ENCODE results near the gene CLEC20A.
"Not testable (repeated sequence)": the region's sequence is repeated elsewhere in the genome, so short reads cannot be mapped to it uniquely, and the experiment has no call there.

Gene CLEC20A

GRCh38 chr1:178529364-178530036, 32.7 kb upstream of the CLEC20A start:
- DNase-seq (ENCODE audit: low read depth in 2 of 2, low spot score in 1 of 2) = no peak

- DNase-seq (ENCODE audit: low read depth in 2 of 2, low spot score in 1 of 2) = no peak
These were observed 32.2 kb upstream of the CLEC20A start for GRCh38 chr1:178528953-178529335.

DNA sequence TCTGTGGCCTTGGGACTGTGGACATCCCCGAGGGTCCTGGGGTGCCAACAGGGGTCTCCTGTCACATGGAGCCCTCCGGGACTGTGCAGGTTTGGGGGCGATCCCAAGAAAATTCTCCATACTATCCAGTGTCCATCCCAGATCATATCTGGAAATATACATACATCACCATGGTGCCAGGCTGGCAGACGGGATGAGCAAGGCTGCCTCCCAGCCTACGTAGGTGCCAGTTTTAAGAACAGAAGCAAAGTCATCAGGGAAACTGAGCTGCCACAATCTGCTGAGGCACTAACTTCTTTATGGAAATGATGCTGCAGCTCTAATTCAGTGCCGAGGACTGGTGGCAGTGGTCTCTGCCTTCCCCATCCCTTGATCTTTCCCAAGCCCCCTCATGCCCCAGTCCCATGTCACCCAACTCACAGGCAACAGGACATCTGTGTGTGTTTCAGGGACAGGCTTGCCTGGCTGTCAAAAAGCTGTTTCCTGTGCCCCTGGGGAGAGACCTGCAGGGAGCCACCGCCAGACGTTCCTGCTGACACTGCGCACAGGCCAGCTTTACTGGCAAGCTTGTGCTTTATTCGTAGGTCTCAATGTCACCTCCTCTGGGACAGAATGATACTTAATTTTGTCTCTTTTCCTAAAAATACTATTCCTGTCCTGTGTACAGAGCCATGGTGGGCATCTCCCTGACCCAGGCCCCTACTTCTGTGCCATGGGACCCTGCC, 31.6 kb upstream of the CLEC20A start:
- no peak for DNase-seq (ENCODE audit: low read depth in 2 of 2, low spot score in 1 of 2)

DNA sequence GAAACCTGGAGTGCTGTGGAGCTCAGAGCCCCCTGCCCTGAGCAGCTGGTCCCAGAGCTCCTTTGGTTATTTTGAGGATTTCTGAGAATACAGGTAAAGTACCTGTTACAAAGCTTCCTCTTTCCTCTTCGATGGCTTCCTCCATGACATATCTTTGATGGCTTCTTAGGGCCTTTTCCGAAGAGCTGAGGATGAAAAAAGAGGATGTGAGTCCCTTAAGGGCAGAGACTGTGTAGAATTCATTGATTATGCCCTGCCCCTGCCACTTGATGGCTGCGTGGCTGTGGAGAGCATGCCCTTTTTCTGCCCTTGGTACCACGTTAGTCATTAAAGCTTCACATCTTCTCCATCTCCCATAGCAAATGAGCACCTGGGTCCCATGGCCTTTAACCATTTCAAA, 30.4 kb upstream of the CLEC20A start:
- no peak for DNase-seq (ENCODE audit: low read depth in 2 of 2, low spot score in 1 of 2)

DNA sequence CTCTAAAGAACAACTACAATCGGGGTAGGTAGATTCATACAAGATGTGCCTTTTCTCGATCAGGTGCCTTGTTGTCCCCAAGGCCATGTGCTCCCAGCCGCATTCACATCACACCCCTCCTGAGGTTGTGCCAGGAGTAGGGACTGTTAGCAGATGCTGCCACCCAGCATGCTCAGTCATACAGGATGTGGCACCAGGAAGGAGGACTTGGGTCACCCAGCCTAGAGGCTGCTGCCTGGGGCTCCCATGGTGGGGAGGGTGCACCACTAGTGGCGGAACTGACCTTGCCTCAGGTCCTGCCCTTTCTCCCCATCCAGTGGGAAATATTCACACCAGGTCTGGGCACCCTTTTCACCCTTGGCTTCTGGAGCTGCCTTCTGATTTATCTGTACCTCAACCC, 24.5 kb upstream of the CLEC20A start:
- DNase-seq (ENCODE audit: low read depth in 2 of 2, low spot score in 1 of 2) = no peak

DNA sequence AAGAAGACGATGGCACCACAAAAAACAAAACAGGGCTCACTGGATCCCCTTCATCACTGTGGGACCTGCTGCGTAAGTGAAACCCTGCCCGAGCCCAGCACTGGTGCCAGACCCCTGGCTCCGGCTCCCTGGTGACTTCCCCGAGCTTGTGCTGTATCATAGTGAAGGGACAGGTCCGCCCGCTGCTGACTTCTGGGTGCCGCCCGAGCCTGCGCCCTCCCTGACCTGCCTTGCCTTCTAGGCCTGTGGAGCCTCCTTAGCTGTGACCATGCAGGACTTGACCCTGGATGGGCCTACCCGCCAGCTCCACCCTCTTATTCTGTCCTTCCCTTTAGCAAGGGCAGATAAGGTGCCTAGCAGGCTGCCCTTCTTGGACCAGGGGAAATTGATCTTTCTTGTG, 24.0 kb upstream of the CLEC20A start:
- DNase-seq (ENCODE audit: low read depth in 2 of 2, low spot score in 1 of 2) = no peak

DNA sequence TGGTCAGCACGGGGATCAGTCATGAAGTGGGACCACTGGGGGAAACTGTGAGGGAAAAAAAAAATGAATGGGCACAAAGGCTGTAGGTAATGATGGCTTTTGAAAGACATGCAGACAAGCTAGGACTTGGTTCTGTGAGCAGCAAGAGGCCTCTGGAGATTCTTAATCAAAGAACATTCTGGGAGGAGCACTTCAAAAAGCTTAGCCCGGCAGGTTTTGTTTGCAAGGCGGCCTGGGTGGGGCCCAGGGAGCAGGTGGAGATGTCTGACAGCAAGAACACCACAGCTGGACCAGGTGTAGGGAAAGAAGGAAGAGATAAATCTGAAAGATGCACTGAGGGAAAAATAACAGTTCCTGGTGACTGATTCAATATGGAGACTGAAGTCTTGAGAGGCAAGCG, 22.1 kb upstream of the CLEC20A start:
- DNase-seq (ENCODE audit: low read depth in 2 of 2, low spot score in 1 of 2) = no peak

GRCh38 chr1:178516110-178516509, 19.3 kb upstream of the CLEC20A start:
- no peak for DNase-seq (ENCODE audit: low read depth in 2 of 2, low spot score in 1 of 2)

GRCh38 chr1:178513278-178513983, 16.7 kb upstream of the CLEC20A start:
- no peak for DNase-seq (ENCODE audit: low read depth in 2 of 2, low spot score in 1 of 2)

GRCh38 chr1:178512566-178513277, 16.0 kb upstream of the CLEC20A start, which contains the start of gene TEX35:
Gene TEX35, plus strand, starts transcription at chr1:178513109. Its CDS starts 80 bp downstream, at chr1:178513189.
- DNase-seq (ENCODE audit: low read depth in 2 of 2, low spot score in 1 of 2) = no peak

DNA sequence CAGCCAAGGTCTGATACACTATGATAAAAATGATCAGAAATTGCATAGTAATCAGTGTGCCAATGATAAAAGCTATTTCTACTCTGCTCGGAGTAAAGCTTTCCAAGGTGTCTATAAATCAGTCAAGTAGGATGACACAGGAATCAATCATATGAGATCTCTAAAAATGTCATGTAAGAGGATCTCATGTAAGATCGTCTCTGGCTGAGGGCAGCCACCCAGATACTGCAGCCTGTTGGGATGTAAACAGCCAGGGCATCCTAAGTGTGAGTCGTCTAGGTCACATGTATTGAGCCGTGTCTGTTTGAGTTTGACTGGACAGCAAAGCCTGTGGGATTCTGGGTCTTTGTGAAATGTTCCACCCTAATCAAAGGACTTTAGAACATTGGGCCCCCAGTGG, 13.4 kb upstream of the CLEC20A start:
- no peak for DNase-seq (ENCODE audit: low read depth in 2 of 2, low spot score in 1 of 2)

DNA sequence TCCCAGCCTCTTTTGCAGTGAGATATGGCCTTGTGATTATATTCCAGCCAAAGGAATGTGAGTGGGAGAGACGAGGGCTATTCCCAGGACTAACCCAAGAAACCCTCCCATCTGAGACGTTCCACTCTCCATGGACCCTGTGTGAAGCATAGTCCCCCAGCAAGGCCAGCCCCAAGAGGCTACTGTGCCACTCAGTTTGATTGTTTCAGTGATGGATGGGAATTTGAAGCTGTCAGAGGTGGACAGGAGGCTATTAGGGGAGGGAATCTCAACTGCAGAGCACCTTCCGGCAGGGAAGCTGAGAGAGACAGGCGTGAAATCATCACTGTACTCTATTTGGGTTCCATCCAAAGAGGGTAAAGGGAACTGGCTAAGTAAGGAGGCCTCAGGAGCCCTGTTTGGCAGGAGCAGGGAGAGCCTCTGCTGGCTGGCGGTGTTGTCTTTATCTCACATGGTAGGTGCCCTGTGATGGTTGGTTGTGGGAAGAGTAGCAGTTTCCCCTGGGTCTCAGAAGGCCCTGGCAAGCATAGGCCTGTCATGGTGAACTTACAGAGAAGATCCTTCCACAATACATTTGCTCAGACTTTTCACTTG, 12.7 kb upstream of the CLEC20A start:
- DNase-seq (ENCODE audit: low read depth in 2 of 2, low spot score in 1 of 2) = no peak

- DNase-seq (ENCODE audit: low read depth in 2 of 2, low spot score in 1 of 2) = no peak
These were observed 9.9 kb upstream of the CLEC20A start for GRCh38 chr1:178506669-178507068.

GRCh38 chr1:178506177-178506576, 9.4 kb upstream of the CLEC20A start:
- no peak for DNase-seq (ENCODE audit: low read depth in 2 of 2, low spot score in 1 of 2)

DNA sequence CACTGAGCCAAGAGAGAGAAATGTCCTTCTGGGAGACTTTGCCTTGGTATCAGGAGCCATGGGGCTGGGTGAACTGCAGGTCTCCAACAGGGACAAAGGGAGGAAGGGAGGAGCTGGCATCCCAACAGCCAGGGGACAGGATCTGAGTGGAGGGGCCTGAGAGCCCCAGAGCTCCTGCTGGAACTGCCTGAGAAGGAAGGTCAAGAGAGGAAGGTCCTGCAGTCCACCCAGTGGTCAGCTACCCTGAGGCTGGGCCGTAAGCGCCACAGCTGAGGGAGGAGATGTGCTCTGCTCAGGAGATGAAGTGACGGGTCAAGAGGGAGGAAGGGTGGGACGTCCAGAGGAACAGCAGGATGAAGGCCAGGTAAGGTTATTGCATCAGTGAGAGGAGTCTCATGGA, 7.5 kb upstream of the CLEC20A start:
- no peak for DNase-seq (ENCODE audit: low read depth in 2 of 2, low spot score in 1 of 2)

GRCh38 chr1:178503849-178504248, 7.1 kb upstream of the CLEC20A start:
- no peak for DNase-seq (ENCODE audit: low read depth in 2 of 2, low spot score in 1 of 2)

- DNase-seq (ENCODE audit: low read depth in 2 of 2, low spot score in 1 of 2) = not testable (repeated sequence)
These were observed 6.6 kb upstream of the CLEC20A start for GRCh38 chr1:178503316-178503715.

GRCh38 chr1:178502856-178503255, 6.1 kb upstream of the CLEC20A start:
- DNase-seq (ENCODE audit: low read depth in 2 of 2, low spot score in 1 of 2) = no peak

- DNase-seq (ENCODE audit: low read depth in 2 of 2, low spot score in 1 of 2) = no peak
These were observed 5.6 kb upstream of the CLEC20A start for GRCh38 chr1:178502330-178502714.

GRCh38 chr1:178501705-178502329, 5.1 kb upstream of the CLEC20A start:
- peak; percentile 5 to 12 for DNase-seq (ENCODE audit: low read depth in 2 of 2, low spot score in 1 of 2)

Data from stimulated activated CD8-positive, alpha-beta memory T cell treated with anti-CD3 and anti-CD28 coated beads, Interleukin-4, amount 100 ng/mL, for 1 hour (primary cell).